Esophagus muscularis mucosa (tissue), 4 donors: ENCODE data around the gene DNASE1L2. TPM values are rescaled to one million over a fixed set of nuclear protein-coding genes. Genes with fewer than 3 reads are reported as not detected.

ENCODE experiments used
- DNase-seq: peaks from one replicate; pipeline ENCODE4 v3.0.0-alpha.2; 2017; ENCODE audit errors: extremely low spot score
- H3K27ac ChIP-seq, 4 donors: fragments of 200-600 bp; sonication (generic); replicated peaks in 1 of 4; 1 replicate in 3 of 4; 2 replicates in 1 of 4; pipeline ENCODE4 v1.5.1; 2016 to 2019; ENCODE audit warnings: mild to moderate bottlenecking in 1 of 4
- H3K27me3 ChIP-seq, 4 donors: fragments of 200-600 bp; sonication (generic); one replicate each; pipeline versions ENCODE4 v1.5.1 to v1.6.0; 2016 to 2019
- H3K36me3 ChIP-seq, 4 donors: fragments of 200-600 bp; sonication (generic); one replicate each; pipeline ENCODE4 v1.5.1; 2016 to 2019
- H3K4me1 ChIP-seq, 4 donors: fragments of 200-600 bp; sonication (generic); one replicate each; pipeline ENCODE4 v1.5.1; 2016 to 2019
- H3K4me3 ChIP-seq, 4 donors: fragments of 200-600 bp; sonication (generic); 1 replicate in 2 of 4; 2 replicates in 2 of 4; pipeline ENCODE4 v1.5.1; 2016 to 2019; ENCODE audit warnings: mild to moderate bottlenecking in 4 of 4, moderate library complexity in 1 of 4
- H3K9me3 ChIP-seq, 4 donors: fragments of 200-600 bp; sonication (generic); 1 replicate in 3 of 4; 2 replicates in 1 of 4; pipeline ENCODE4 v1.5.1; 2016 to 2019
- CTCF ChIP-seq, 3 experiments: fragments of 200-600 bp in 2 of 3; fragments of 450-650 bp in 1 of 3; sonication (generic) in 2 of 3; IDR thresholded peaks; one replicate each; pipeline ENCODE4 v1.5.1; 2017 to 2019; ENCODE audit warnings: antibody characterized with exemption in 3 of 3, mild to moderate bottlenecking in 2 of 3, moderate library complexity in 1 of 3
- EP300 ChIP-seq: sonication (generic); formaldehyde crosslinking; IDR thresholded peaks from one replicate; pipeline ENCODE4 v1.6.1; 2017; ENCODE audit warnings: antibody characterized with exemption
- POLR2A ChIP-seq: fragments of 450-650 bp; IDR thresholded peaks from one replicate; pipeline ENCODE4 v1.6.1; 2017; ENCODE audit warnings: antibody characterized with exemption, moderate library complexity, mild to moderate bottlenecking, low read depth
- POLR2AphosphoS5 ChIP-seq, 2 donors: sonication (generic); formaldehyde crosslinking; IDR thresholded peaks; one replicate each; pipeline ENCODE4 v1.6.1; 2017; ENCODE audit warnings: antibody characterized with exemption in 2 of 2
- WGBS: methylation state at CpG from one replicate; pipeline ENCODE4 v1.1.5; 2018; 5-methylcytosine and 5-hydroxymethylcytosine counted together
- intact Hi-C: fragments of 100-400 bp; cut with DNase I; formaldehyde crosslinking; loops from one replicate; pipeline ENCODE4 v1.15.1; 2023
- total RNA-seq, 4 donors: library from RNA; depleted of rRNA; stranded (reverse); fragments of >200 nt; gene quantifications; one replicate each; pipeline versions ENCODE4 v1.1.0 to v1.2.1, GENCODE V29; 2016

Gene DNASE1L2
- total RNA-seq, 4 donors from 2014 or later = 0.50 to 0.86 (median 0.67) TPM

GRCh38 chr16:2196981-2197511, 39.2 kb upstream of the DNASE1L2 start:
- H3K27ac ChIP-seq = no peak overlapping the region
- intact Hi-C loops = no loop called here
- WGBS = 31% methylated on average over 5 of the region's 32 CpGs
- TF ChIP-seq EP300 (no peak), POLR2A (no peak), POLR2AphosphoS5 (IDR thresholded peaks at IDR 0.05) (no peak), CTCF (IDR thresholded peaks at IDR 0.05) (no peak)
- no peaks in the 10 kb centered on the region for H3K36me3 ChIP-seq
- H3K4me3 ChIP-seq = peak overlapping the region; percentile 37 to 64 (median 40)
- H3K9me3 ChIP-seq = no peaks in the 10 kb centered on the region
- H3K4me1 ChIP-seq = peaks cover 9 to 28% (median 21%) of the 10 kb centered on the region in 4 donors
- peaks cover 8 to 56% (median 22%) of the 10 kb centered on the region in 4 donors for H3K27me3 ChIP-seq
- no peak for DNase-seq

GRCh38 chr16:2197765-2198164, 38.5 kb upstream of the DNASE1L2 start:
- TF ChIP-seq POLR2AphosphoS5 (IDR thresholded peaks at IDR 0.05) (no peak), CTCF (IDR thresholded peaks at IDR 0.05) (no peak), EP300 (no peak), POLR2A (no peak)
- peaks cover 8 to 56% (median 22%) of the 10 kb centered on the region in 4 donors for H3K27me3 ChIP-seq
- intact Hi-C loops = no loop called here

DNA sequence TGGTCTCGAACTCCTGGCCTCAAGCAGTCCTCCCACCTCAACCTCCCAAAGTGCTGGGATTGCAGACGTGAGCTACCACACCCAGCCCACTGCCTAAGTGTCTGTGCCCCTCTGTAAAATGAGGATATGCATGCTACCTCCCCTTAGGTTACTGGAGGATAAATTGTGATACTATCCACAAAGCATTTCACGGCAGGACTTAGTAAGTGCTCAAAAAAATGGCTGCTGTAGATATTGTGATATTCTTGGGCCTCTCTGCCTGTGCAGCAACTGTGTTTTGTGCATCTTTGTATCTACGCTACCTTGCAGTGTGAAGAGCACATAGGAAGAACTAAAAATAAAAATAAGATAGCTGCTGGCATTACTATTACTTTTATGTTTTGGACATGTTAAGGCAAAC, 38.0 kb upstream of the DNASE1L2 start:
- no peak overlapping the region for H3K4me3 ChIP-seq
- H3K9me3 ChIP-seq = no peaks in the 10 kb centered on the region
- no peaks in the 10 kb centered on the region for H3K36me3 ChIP-seq
- peaks cover 8 to 54% (median 22%) of the 10 kb centered on the region in 4 donors for H3K27me3 ChIP-seq
- no peak overlapping the region for H3K27ac ChIP-seq
- DNase-seq = no peak
- intact Hi-C loops = no loop called here
- TF ChIP-seq POLR2AphosphoS5 (IDR thresholded peaks at IDR 0.05) = no peak
- no peak for TF ChIP-seq POLR2A
- no peak for TF ChIP-seq EP300
- no peak for TF ChIP-seq CTCF (IDR thresholded peaks at IDR 0.05)
- 71% methylated on average over 4 of the region's 4 CpGs for WGBS
- H3K4me1 ChIP-seq = peaks cover 9 to 28% (median 21%) of the 10 kb centered on the region in 4 donors

More at GRCh38 chr16:2197765-2198164, 38.5 kb upstream of the DNASE1L2 start:
- Histone ChIP-seq H3K4me1 (peaks cover 9 to 28% (median 21%) of the 10 kb centered on the region in 4 donors), H3K27ac (no peak overlapping the region), H3K4me3 (no peak overlapping the region), H3K36me3 (no peaks in the 10 kb centered on the region), H3K9me3 (no peaks in the 10 kb centered on the region)
- WGBS = 82% methylated on average over 6 of the region's 6 CpGs
- no peak for DNase-seq

DNA sequence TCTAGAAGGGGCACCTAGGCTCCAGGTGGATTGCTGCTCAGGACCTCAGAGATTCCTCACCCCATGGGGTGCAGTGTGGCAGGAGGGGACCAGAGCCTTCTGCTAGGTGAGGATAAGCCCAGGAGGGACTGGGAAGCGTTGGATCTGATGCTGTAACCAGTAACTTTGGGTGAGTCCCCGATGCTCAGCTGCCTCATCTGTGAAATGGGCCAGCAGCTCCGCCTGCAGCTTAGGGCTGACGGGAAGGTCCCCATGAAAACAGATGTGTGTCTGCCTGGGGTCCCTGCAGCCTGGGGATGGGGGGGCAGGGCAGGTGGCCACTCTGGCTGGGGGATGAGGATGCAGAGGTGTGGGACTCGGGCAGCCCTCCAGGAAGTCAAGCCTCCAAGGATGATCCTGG, 37.1 kb upstream of the DNASE1L2 start:
- Histone ChIP-seq H3K4me1 (peaks cover 9 to 28% (median 21%) of the 10 kb centered on the region in 4 donors), H3K27ac (no peak overlapping the region), H3K4me3 (no peak overlapping the region), H3K27me3 (peaks cover 8 to 46% (median 22%) of the 10 kb centered on the region in 4 donors), H3K36me3 (no peaks in the 10 kb centered on the region), H3K9me3 (no peaks in the 10 kb centered on the region)
- intact Hi-C loops = no loop called here
- 68% methylated on average over 5 of the region's 5 CpGs for WGBS
- no peak for TF ChIP-seq POLR2A
- TF ChIP-seq POLR2AphosphoS5 (IDR thresholded peaks at IDR 0.05) = no peak
- TF ChIP-seq CTCF (IDR thresholded peaks at IDR 0.05) = no peak
- TF ChIP-seq EP300 = no peak
- no peak for DNase-seq
